ENCODE results near the gene TNFRSF12A.

DNA sequence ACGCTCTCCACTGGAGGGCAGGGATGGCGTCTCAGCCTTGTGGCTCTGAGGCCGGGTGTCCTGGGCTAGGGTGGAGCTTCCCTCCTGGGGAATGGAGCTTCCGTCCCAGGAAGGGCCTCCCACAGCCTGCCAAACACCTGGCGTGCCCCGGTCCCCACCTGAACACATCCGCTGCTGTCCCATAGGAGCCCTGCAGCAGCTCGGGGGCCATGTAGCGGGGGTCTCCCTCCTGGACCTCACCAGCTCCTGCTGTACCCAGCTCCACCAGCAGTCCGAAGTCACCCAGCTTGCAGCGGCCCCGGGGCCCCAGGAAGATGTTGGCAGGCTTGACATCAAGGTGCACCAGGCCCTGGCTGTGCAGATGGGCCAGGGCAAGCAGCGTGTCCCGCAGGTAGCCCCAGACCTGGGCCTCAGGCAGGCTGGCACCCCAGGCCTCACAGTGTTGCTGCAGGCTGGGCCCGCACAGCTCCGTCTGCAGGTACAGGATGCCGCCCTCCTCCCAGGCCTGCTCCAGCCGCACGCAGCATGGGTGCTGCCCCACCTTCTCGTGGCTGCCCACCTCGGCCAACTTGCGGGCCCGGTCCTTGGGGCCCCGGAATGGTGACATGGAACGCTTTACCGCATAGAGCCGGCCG lies 44.9 kb upstream of the TNFRSF12A start:
- TF ChIP-seq, protein P1, sequence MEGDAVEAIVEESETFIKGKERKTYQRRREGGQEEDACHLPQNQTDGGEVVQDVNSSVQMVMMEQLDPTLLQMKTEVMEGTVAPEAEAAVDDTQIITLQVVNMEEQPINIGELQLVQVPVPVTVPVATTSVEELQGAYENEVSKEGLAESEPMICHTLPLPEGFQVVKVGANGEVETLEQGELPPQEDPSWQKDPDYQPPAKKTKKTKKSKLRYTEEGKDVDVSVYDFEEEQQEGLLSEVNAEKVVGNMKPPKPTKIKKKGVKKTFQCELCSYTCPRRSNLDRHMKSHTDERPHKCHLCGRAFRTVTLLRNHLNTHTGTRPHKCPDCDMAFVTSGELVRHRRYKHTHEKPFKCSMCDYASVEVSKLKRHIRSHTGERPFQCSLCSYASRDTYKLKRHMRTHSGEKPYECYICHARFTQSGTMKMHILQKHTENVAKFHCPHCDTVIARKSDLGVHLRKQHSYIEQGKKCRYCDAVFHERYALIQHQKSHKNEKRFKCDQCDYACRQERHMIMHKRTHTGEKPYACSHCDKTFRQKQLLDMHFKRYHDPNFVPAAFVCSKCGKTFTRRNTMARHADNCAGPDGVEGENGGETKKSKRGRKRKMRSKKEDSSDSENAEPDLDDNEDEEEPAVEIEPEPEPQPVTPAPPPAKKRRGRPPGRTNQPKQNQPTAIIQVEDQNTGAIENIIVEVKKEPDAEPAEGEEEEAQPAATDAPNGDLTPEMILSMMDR (IDR thresholded peaks at IDR 0.05) = no peak
- no peak for TF ChIP-seq POLR2A (IDR thresholded peaks at IDR 0.05)

Measured in Peyer's patch (tissue), 4 donors.